ENCODE measurements around the gene PMS1. TPM values are rescaled to one million over a fixed set of nuclear protein-coding genes. Genes with fewer than 3 reads are reported as not detected.
A peak's percentile ranks its signal among the peaks of the same experiment; 100 is the strongest.

PMS1 gene
- total RNA-seq, 2 donors from 2014 or later, result 17.6 to 20.1 TPM

GRCh38 chr2:189896809-189897208 lies 112.6 kb downstream of the PMS1 start:
- no peaks in the 10 kb centered on the region for H3K36me3 ChIP-seq (replicated peaks in 1 of 2; ENCODE audit: insufficient read depth in 1 of 2, low read depth in 2 of 2)
- intact Hi-C loops (cut with DNase I), result no loop called here
- TF ChIP-seq CTCF (IDR thresholded peaks at IDR 0.05), result no peak
- TF ChIP-seq POLR2A (IDR thresholded peaks at IDR 0.05), result no peak
- no peak for ATAC-seq
- no peak overlapping the region for H3K27ac ChIP-seq
- H3K4me1 ChIP-seq, result no peaks in the 10 kb centered on the region
- no peaks in the 10 kb centered on the region for H3K27me3 ChIP-seq
- no peaks in the 10 kb centered on the region for H3K9me3 ChIP-seq
- DNase-seq, result no peak
- 75 to 79% methylated on average over 1 of the region's 1 CpG for WGBS, 2 donors
- no peak overlapping the region for H3K4me3 ChIP-seq

GRCh38 chr2:189899101-189899500 lies 114.9 kb downstream of the PMS1 start:
- H3K4me3 ChIP-seq, result no peak overlapping the region
- H3K9me3 ChIP-seq, result no peaks in the 10 kb centered on the region
- DNase-seq (no peak), ATAC-seq (no peak)
- intact Hi-C loops (cut with DNase I), result no loop called here
- no peaks in the 10 kb centered on the region for H3K4me1 ChIP-seq
- H3K27ac ChIP-seq, result no peak overlapping the region
- TF ChIP-seq POLR2A (IDR thresholded peaks at IDR 0.05) (no peak), CTCF (IDR thresholded peaks at IDR 0.05) (no peak)
- no peaks in the 10 kb centered on the region for H3K36me3 ChIP-seq (replicated peaks in 1 of 2; ENCODE audit: insufficient read depth in 1 of 2, low read depth in 2 of 2)
- H3K27me3 ChIP-seq, result no peaks in the 10 kb centered on the region

- TF ChIP-seq POLR2A (IDR thresholded peaks at IDR 0.05) (no peak), CTCF (IDR thresholded peaks at IDR 0.05) (no peak)
- Histone ChIP-seq H3K27ac (no peak overlapping the region), H3K4me1 (no peaks in the 10 kb centered on the region), H3K36me3 (replicated peaks in 1 of 2; ENCODE audit: insufficient read depth in 1 of 2, low read depth in 2 of 2) (no peaks in the 10 kb centered on the region), H3K27me3 (no peaks in the 10 kb centered on the region), H3K9me3 (no peaks in the 10 kb centered on the region), H3K4me3 (no peak overlapping the region)
- intact Hi-C loops (cut with DNase I), result no loop called here
- peak in 1 of 4 donors; percentile 10 for DNase-seq
- peak; percentile 30 for ATAC-seq
- WGBS, 2 donors, result 14 to 25% methylated on average over 5 of the region's 5 CpGs
Measured at GRCh38 chr2:189900726-189901125, 116.5 kb downstream of the PMS1 start.

GRCh38 chr2:189901664-189902063 lies 117.4 kb downstream of the PMS1 start:
- DNase-seq, result no peak
- no peak overlapping the region for H3K4me3 ChIP-seq
- intact Hi-C loops (cut with DNase I), result no loop called here
- H3K27me3 ChIP-seq, result no peaks in the 10 kb centered on the region
- no peak for ATAC-seq
- H3K27ac ChIP-seq, result no peak overlapping the region
- H3K9me3 ChIP-seq, result no peaks in the 10 kb centered on the region
- H3K4me1 ChIP-seq, result no peaks in the 10 kb centered on the region
- TF ChIP-seq POLR2A (IDR thresholded peaks at IDR 0.05), result no peak
- no peak for TF ChIP-seq CTCF (IDR thresholded peaks at IDR 0.05)
- H3K36me3 ChIP-seq (replicated peaks in 1 of 2; ENCODE audit: insufficient read depth in 1 of 2, low read depth in 2 of 2), result no peaks in the 10 kb centered on the region

GRCh38 chr2:189913821-189914220 lies 129.6 kb downstream of the PMS1 start:
- Histone ChIP-seq H3K4me1 (no peaks in the 10 kb centered on the region), H3K4me3 (no peak overlapping the region), H3K27me3 (no peaks in the 10 kb centered on the region), H3K9me3 (no peaks in the 10 kb centered on the region), H3K27ac (no peak overlapping the region), H3K36me3 (replicated peaks in 1 of 2; ENCODE audit: insufficient read depth in 1 of 2, low read depth in 2 of 2) (no peaks in the 10 kb centered on the region)
- intact Hi-C loops (cut with DNase I), result no loop called here
- TF ChIP-seq POLR2A (IDR thresholded peaks at IDR 0.05) (no peak), CTCF (IDR thresholded peaks at IDR 0.05) (no peak)
- no peak for DNase-seq
- 49 to 54% methylated on average over 3 of the region's 3 CpGs for WGBS, 2 donors
- ATAC-seq, result no peak
